ENCODE measurements around the gene ZCCHC13. TPM values are rescaled to one million over a fixed set of nuclear protein-coding genes. Genes with fewer than 3 reads are reported as not detected.

ZCCHC13 gene
- total RNA-seq, 1 donor from 2014 or later: not detected

- no peaks in the 10 kb centered on the region for H3K36me3 ChIP-seq (ENCODE audit: control insufficient read depth, insufficient read depth, low read length)
- H3K4me3 ChIP-seq (ENCODE audit: low read depth, low read length): no peak overlapping the region
- no peak for TF ChIP-seq CTCF (IDR thresholded peaks at IDR 0.05; ENCODE audit: insufficient read depth, low read length, severe bottlenecking)
- no peaks in the 10 kb centered on the region for H3K27me3 ChIP-seq (ENCODE audit: control insufficient read depth, insufficient read depth, low read length)
- DNase-seq (ENCODE audit: low read depth): peak; percentile 5
- no peak for FAIRE-seq
These were observed 16.8 kb upstream of the ZCCHC13 start for GRCh38 chrX:74286950-74287740.

GRCh38 chrX:74291577-74291963, 12.4 kb upstream of the ZCCHC13 start:
- DNase-seq (ENCODE audit: low read depth): no peak
- H3K27me3 ChIP-seq (ENCODE audit: control insufficient read depth, insufficient read depth, low read length): no peaks in the 10 kb centered on the region
- peak overlapping the region; percentile 67 for H3K4me3 ChIP-seq (ENCODE audit: low read depth, low read length)
- H3K36me3 ChIP-seq (ENCODE audit: control insufficient read depth, insufficient read depth, low read length): no peaks in the 10 kb centered on the region
- FAIRE-seq: no peak
- no peak for TF ChIP-seq CTCF (IDR thresholded peaks at IDR 0.05; ENCODE audit: insufficient read depth, low read length, severe bottlenecking)

DNA sequence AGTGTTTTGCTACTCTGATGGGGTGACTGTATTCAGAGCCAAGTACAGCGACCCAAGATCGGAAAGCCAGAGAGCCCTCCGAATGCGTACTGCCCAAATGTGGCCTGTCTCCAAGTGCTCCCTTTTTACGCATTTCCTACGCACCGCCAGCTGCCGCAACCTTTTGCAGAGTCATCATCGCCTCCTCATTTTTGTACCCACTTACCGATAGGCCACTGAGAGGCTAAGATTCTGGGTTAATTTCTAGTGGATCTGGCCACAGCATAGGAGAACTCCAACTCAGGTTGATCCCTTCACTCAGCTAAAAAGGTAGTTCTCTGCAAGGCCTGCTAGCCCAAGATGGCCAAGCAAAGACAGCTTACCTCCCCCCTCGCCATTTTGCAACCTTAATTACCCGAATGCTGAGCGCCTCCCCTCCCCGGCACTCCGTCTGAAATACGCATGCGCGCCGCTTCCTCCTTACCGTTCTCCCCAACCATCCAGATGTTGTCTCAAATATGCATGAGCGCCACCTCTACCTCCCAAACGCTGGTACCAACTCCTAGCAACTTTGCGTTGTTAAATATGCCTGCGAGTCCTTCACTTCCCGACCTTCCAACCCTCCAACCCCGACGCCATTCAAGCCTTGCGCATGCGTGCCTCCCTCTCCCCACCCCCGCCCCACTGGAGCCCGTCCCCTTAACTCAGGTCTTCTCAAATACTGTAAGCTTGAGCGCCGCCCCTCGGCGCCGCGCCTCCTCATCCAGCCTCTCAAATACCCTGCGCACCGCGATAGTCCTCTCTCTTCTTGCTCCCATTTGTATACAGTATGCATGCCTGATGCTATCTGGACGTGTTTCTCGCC, 11.8 kb upstream of the ZCCHC13 start:
- no peak for FAIRE-seq
- H3K27me3 ChIP-seq (ENCODE audit: control insufficient read depth, insufficient read depth, low read length): no peaks in the 10 kb centered on the region
- peak overlapping the region; percentile 67 for H3K4me3 ChIP-seq (ENCODE audit: low read depth, low read length)
- TF ChIP-seq CTCF (IDR thresholded peaks at IDR 0.05; ENCODE audit: insufficient read depth, low read length, severe bottlenecking): peak; percentile 25
- DNase-seq (ENCODE audit: low read depth): peak; percentile 73
- no peaks in the 10 kb centered on the region for H3K36me3 ChIP-seq (ENCODE audit: control insufficient read depth, insufficient read depth, low read length)

DNA sequence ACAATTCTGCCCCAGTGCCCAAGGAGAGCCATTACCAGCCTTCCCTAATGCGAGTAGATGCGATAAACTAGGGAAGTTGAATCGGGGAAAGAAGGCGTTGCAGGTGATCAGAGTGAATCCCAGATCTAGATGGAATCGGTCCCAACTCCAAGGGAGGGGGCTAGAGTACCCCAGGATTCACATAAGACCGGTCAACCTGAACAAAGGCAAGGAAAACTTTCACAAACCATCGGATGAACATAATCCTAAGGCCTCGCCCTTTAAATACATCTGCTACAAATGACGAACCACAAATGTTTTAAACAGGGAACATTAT, 11.2 kb upstream of the ZCCHC13 start:
- H3K36me3 ChIP-seq (ENCODE audit: control insufficient read depth, insufficient read depth, low read length): no peaks in the 10 kb centered on the region
- peak; percentile 5 for DNase-seq (ENCODE audit: low read depth)
- FAIRE-seq: no peak
- no peak for TF ChIP-seq CTCF (IDR thresholded peaks at IDR 0.05; ENCODE audit: insufficient read depth, low read length, severe bottlenecking)
- peak overlapping the region; percentile 67 for H3K4me3 ChIP-seq (ENCODE audit: low read depth, low read length)
- H3K27me3 ChIP-seq (ENCODE audit: control insufficient read depth, insufficient read depth, low read length): no peaks in the 10 kb centered on the region

- no peaks in the 10 kb centered on the region for H3K36me3 ChIP-seq (ENCODE audit: control insufficient read depth, insufficient read depth, low read length)
- no peak for TF ChIP-seq CTCF (IDR thresholded peaks at IDR 0.05; ENCODE audit: insufficient read depth, low read length, severe bottlenecking)
- no peaks in the 10 kb centered on the region for H3K27me3 ChIP-seq (ENCODE audit: control insufficient read depth, insufficient read depth, low read length)
- DNase-seq (ENCODE audit: low read depth) (peak; percentile 56), FAIRE-seq (no peak)
- H3K4me3 ChIP-seq (ENCODE audit: low read depth, low read length): peak overlapping the region; percentile 67
These were observed 10.5 kb upstream of the ZCCHC13 start for GRCh38 chrX:74293343-74293946.
